GM19193 (cell line): ENCODE results near the gene PPP1R12A.

Source experiments
- POLR2A ChIP-seq: IDR thresholded peaks from 4 replicates; pipeline ENCODE4 v1.6.1; 2011; ENCODE audit not compliant: insufficient read depth, insufficient read length; ENCODE audit errors: extremely low read depth

Gene PPP1R12A

GRCh38 chr12:79776111-79776510, 158.8 kb downstream of the PPP1R12A start:
- no peak for TF ChIP-seq POLR2A

GRCh38 chr12:79775355-79776027, 159.4 kb downstream of the PPP1R12A start:
- TF ChIP-seq POLR2A = no peak

- TF ChIP-seq POLR2A = no peak
Observed at GRCh38 chr12:79773896-79774295, 161.0 kb downstream of the PPP1R12A start.

- TF ChIP-seq POLR2A = no peak
Observed at GRCh38 chr12:79769860-79770485, 164.9 kb downstream of the PPP1R12A start.

- no peak for TF ChIP-seq POLR2A
Observed at GRCh38 chr12:79769189-79769859, 165.6 kb downstream of the PPP1R12A start.

- TF ChIP-seq POLR2A = no peak
Observed at GRCh38 chr12:79766705-79767464, 168.0 kb downstream of the PPP1R12A start.

GRCh38 chr12:79765157-79765556, 169.7 kb downstream of the PPP1R12A start:
- no peak for TF ChIP-seq POLR2A

GRCh38 chr12:79764641-79765040, 170.3 kb downstream of the PPP1R12A start:
- TF ChIP-seq POLR2A = no peak

- no peak for TF ChIP-seq POLR2A
Observed at GRCh38 chr12:79763766-79764452, 171.0 kb downstream of the PPP1R12A start.

- no peak for TF ChIP-seq POLR2A
Observed at GRCh38 chr12:79761341-79761740, 173.6 kb downstream of the PPP1R12A start.

GRCh38 chr12:79747274-79747673, 187.6 kb downstream of the PPP1R12A start:
- TF ChIP-seq POLR2A = no peak

GRCh38 chr12:79737875-79738718, 196.8 kb downstream of the PPP1R12A start:
- no peak for TF ChIP-seq POLR2A

- TF ChIP-seq POLR2A = no peak
Observed at GRCh38 chr12:79732638-79733037, 202.3 kb downstream of the PPP1R12A start.

- no peak for TF ChIP-seq POLR2A
Observed at GRCh38 chr12:79725987-79726386, 208.9 kb downstream of the PPP1R12A start.
